LNCaP clone FGC (cell line): ENCODE measurements around the gene C1orf115.
"Not testable (repeated sequence)": the region's sequence is repeated elsewhere in the genome, so short reads cannot be mapped to it uniquely, and the experiment has no call there.

Experiments used
- DNase-seq: peaks from one replicate; pipeline ENCODE4 v3.0.0-alpha.2; 2011; ENCODE audit warnings: low read depth
- H3K4me3 ChIP-seq: 2 replicates; pipeline ENCODE4 v1.5.1; 2011; ENCODE audit warnings: mild to moderate bottlenecking, low read depth, low read length, control low read depth
- TF ChIP-seq, protein P1 (sequence below): IDR thresholded peaks from 2 replicates; pipeline ENCODE4 v1.5.1; 2012; ENCODE audit warnings: mild to moderate bottlenecking; ENCODE audit not compliant: control insufficient read depth, insufficient read depth; ENCODE audit errors: extremely low read depth

C1orf115 gene

DNA sequence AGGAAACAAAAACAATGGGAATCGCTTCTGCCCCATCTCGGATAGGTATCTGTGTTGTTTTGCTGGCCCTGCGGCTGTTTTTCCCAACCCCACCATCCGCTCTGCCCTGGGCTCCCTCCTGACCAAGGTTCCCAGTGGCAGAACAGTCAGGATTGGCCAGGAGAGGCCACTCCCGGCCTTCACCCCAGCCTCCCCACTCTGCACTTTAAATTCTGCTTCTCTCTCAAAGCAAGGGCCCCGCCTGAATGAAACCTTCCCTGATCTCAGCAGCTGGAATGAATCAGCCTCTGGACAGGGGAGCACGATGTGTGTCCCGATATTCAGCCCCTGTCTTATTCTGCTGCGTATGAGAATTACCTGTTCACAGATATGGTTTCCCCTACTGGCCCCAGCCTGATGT, 16.3 kb downstream of the C1orf115 start:
- H3K4me3 ChIP-seq, result no peak overlapping the region
- TF ChIP-seq, protein P1, sequence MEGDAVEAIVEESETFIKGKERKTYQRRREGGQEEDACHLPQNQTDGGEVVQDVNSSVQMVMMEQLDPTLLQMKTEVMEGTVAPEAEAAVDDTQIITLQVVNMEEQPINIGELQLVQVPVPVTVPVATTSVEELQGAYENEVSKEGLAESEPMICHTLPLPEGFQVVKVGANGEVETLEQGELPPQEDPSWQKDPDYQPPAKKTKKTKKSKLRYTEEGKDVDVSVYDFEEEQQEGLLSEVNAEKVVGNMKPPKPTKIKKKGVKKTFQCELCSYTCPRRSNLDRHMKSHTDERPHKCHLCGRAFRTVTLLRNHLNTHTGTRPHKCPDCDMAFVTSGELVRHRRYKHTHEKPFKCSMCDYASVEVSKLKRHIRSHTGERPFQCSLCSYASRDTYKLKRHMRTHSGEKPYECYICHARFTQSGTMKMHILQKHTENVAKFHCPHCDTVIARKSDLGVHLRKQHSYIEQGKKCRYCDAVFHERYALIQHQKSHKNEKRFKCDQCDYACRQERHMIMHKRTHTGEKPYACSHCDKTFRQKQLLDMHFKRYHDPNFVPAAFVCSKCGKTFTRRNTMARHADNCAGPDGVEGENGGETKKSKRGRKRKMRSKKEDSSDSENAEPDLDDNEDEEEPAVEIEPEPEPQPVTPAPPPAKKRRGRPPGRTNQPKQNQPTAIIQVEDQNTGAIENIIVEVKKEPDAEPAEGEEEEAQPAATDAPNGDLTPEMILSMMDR, result no peak
- DNase-seq, result no peak

DNA sequence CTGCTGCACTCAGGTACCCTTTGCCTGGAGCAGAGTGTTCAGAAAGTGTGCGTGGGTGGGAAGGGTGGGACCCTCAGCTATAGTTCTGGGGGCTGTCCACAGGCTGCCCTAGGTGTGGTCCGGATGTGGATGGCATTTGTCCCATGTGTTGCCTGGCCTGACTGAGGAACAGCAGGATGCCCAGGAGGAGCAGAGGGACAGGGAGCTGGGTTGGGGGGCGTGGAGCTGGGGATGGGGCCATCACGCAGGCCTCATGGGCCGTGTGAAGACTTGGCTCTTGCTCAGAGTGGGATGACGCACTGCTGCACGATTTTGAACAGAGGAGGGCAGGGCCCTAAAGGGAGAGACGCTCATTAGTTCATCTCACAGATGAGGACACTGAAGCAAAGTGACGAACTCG, 17.0 kb downstream of the C1orf115 start:
- TF ChIP-seq, protein P1, result no peak
- H3K4me3 ChIP-seq, result no peak overlapping the region
- DNase-seq, result no peak

DNA sequence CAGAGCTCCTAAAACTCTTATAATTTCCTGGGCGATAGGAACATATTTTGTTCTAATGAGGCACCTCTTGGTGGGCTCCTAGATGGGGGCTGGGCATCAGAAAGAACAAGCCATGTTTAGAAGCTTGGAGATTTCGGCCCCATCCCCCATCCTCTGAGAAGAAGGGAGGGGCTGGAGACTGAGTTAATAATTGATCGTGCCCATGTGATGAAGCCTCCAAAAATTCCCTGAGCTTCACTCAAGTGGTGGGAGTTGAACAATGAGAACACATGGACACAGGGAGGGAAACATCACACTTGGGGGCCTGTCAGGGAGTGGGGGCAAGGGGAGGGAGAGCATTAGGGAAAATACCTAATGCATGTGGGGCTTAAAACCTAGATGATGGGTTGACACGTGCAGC, 18.1 kb downstream of the C1orf115 start:
- DNase-seq, result no peak
- no peak overlapping the region for H3K4me3 ChIP-seq
- TF ChIP-seq, protein P1, result no peak

DNA sequence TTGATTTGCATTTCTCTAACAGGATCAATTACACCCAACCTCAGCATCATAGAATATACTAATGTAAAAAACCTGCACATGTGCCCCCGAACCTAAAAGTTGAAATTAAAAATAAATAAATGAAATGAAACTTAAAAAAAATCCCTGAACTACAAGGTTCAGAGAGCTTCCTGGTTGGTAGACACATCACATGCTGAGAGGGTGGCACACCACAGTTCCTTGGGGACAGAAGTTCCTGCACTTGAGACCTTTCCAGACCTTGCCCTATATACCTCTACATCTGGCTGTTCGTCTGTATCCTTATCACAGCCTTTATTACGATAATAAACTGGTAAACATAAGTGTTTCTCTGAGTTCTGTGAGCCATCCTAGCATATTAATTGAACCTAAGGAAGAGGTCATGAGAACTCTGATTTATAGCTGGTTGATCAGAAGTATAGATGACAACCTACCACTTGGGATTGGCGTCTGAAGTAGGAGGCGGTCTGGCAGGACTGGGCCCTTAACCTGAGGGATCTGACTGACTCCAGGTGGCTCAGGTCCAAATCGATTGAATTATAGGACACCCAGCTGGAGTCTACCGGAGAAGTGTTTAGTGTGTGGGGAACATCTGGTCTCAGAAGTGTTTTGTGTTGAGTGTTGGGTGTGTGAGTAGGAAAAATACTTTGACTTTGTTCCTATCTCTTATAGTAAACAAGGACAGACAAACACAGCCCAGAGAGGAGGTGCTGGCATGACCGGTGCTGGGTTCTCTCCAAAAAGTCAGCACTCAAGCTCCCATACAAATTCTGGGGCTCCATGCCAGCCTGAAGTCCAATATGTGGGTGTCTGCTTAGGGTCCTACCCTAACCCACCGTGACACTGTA, 19.0 kb downstream of the C1orf115 start:
- no peak overlapping the region for H3K4me3 ChIP-seq
- no peak for DNase-seq
- TF ChIP-seq, protein P1, result no peak

DNA sequence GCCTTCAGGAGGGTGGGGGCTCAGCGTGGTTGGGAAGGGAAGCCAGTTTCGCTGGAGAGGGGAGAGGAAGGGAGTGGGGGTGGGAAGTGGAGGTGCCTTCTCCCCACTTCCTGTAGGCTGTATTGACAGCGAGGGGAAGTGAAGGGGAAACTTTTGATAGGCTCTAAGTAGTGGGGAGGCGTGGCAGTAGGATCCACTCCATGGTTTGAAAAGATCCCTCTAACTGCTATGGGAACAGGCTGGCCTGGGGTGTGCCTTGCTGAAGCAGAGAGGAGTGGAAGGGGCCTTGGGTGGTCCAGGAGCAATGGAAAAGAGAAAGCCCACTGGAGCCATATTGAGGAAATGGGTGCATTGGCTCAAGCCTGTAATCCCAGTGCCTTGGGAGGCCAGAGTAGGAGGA, 20.2 kb downstream of the C1orf115 start:
- no peak overlapping the region for H3K4me3 ChIP-seq
- DNase-seq, result no peak
- TF ChIP-seq, protein P1, result no peak

DNA sequence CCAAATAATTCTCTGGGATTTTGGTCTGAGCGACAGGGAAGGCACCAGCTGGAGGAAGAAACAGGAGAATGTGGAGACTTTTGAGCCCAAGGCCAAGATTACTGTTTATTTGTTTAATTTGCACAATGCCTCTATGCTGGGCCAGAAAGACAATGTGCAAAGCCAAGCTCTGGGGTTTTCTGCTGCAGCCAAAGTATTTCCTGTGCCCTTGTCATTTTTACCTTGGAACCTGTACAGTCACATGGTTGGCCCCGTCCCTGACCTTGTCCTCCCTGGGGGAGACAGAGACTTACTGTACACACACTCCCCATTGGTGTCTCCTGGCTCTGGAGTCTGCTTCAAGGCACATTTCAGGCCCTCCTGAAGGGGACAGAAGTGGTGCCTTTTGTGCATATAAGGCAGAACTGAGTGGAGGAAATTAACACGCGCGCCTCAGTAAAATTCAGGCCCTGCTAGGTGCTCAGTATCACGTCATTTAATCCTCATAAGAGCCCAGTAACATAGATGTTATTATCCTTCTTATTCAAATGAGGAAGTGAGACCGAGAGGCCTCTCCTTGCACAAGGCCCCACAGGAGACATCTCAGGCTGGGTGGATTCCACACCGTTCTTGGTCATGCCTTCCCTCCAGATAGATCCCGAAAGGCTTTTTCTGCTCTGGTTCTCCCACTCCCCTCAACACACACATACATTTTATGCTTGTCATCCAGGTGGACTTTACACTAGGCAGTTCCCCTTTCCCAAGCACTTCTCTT, 21.1 kb downstream of the C1orf115 start:
- TF ChIP-seq, protein P1, result no peak
- H3K4me3 ChIP-seq, result no peak overlapping the region
- DNase-seq, result no peak

DNA sequence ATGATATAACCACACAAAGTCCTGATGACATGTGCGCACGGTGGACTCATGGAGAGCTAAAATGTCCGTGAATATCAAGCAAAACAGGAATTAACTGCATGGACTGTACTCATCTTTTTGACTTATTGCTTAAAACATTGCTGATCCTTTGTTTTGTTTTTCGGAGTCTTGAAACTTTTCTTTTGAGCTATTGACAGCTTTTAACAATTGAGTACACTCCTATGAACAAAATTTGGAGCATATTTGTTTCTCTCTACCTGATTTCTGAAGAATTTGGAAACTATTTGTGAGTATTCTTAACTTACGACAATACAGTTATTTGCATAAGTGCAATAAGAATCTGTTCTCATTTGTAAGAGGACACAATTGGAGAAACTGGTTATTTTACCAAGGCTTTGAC, 25.8 kb downstream of the C1orf115 start:
- not testable (repeated sequence) for DNase-seq, H3K4me3 ChIP-seq
